SK-N-SH (cell line): ENCODE data around the gene ENOX1. TPM values are rescaled to one million over a fixed set of nuclear protein-coding genes. Genes with fewer than 3 reads are reported as not detected.

ENCODE experiments used
- CTCF ChIA-PET: fragments of 300-600, 350-600 bp; formaldehyde crosslinking; extraction: SDS; loops from one replicate; lab custom pipeline; 2021; lab: Yijun Ruan, JAX
- POLR2A ChIA-PET: fragments of 350-600 bp; sonication (Branson Sonifier 250); formaldehyde crosslinking; extraction: SDS; loops from one replicate; lab custom pipeline; 2020; ENCODE audit warnings: antibody characterized with exemption, inconsistent platforms; lab: Yijun Ruan, JAX
- DNase-seq: peaks from one replicate; pipeline ENCODE4 v3.0.0; 2012
- H2AFZ ChIP-seq: fragments of 200-600 bp; sonication (generic); 2 replicates; pipeline ENCODE4 v1.8.1; 2016; ENCODE audit warnings: antibody characterized with exemption, mild to moderate bottlenecking, low read depth
- H3F3A ChIP-seq: fragments of 200-600 bp; sonication (generic); replicated peaks from 2 replicates; pipeline ENCODE3; 2016; ENCODE audit warnings: antibody characterized with exemption, mild to moderate bottlenecking; ENCODE audit not compliant: insufficient read depth
- H3K27ac ChIP-seq, 2 experiments: fragments of 200-500 bp in 1 of 2; fragments of 200-600 bp in 1 of 2; sonication (Bioruptor generic) in 1 of 2; sonication (generic), shearing (Covaris generic) in 1 of 2; 2 replicates each; pipeline versions ENCODE4 v1.5.1 to v1.6.1; 2014 to 2016; ENCODE audit warnings: low read depth in 2 of 2, inconsistent platforms in 1 of 2, low read length in 1 of 2, mild to moderate bottlenecking in 1 of 2, mixed read lengths in 1 of 2
- H3K27me3 ChIP-seq: fragments of 200-600 bp; sonication (generic), shearing (Covaris generic); 2 replicates; pipeline ENCODE4 v1.6.1; 2016; ENCODE audit warnings: mixed run types; ENCODE audit not compliant: insufficient read depth
- H3K36me3 ChIP-seq, 2 experiments: fragments of 200-500 bp in 1 of 2; fragments of 200-600 bp in 1 of 2; sonication (Bioruptor generic) in 1 of 2; sonication (generic) in 1 of 2; replicated peaks in 1 of 2; 2 replicates each; pipeline versions ENCODE3 to v1.5.1; 2014 to 2016; ENCODE audit warnings: low read length in 1 of 2, mild to moderate bottlenecking in 1 of 2; ENCODE audit not compliant: insufficient read depth in 2 of 2, control insufficient read depth in 1 of 2
- H3K4me1 ChIP-seq, 2 experiments: fragments of 200-500 bp in 1 of 2; fragments of 200-600 bp in 1 of 2; sonication (Bioruptor generic) in 1 of 2; sonication (generic), shearing (Covaris generic) in 1 of 2; 2 replicates each; pipeline versions ENCODE4 v1.5.1 to v1.6.1; 2014 to 2016; ENCODE audit warnings: low read depth in 1 of 2, low read length in 1 of 2, mixed run types in 1 of 2; ENCODE audit not compliant: insufficient read depth in 2 of 2, control insufficient read depth in 1 of 2
- H3K4me2 ChIP-seq: fragments of 200-600 bp; sonication (generic), shearing (Covaris generic); 2 replicates; pipeline ENCODE4 v1.6.1; 2017; ENCODE audit warnings: mixed run types
- H3K4me3 ChIP-seq, 2 experiments: fragments of 200-500 bp in 1 of 2; fragments of 200-600 bp in 1 of 2; sonication (Bioruptor generic) in 1 of 2; sonication (generic), shearing (Covaris generic) in 1 of 2; 2 replicates each; pipeline versions ENCODE4 v1.5.1 to v1.8.1; 2014 to 2016; ENCODE audit warnings: low read depth in 2 of 2, inconsistent platforms in 1 of 2, low read length in 1 of 2, mild to moderate bottlenecking in 1 of 2, mixed read lengths in 1 of 2, moderate library complexity in 1 of 2
- H3K79me2 ChIP-seq: fragments of 200-600 bp; sonication (generic); 2 replicates; pipeline ENCODE4 v1.8.1; 2017; ENCODE audit warnings: mild to moderate bottlenecking; ENCODE audit not compliant: insufficient read depth
- H3K9ac ChIP-seq: fragments of 200-600 bp; sonication (generic); 2 replicates; pipeline ENCODE4 v1.6.1; 2017; ENCODE audit warnings: mixed run types
- H3K9me2 ChIP-seq: fragments of 200-600 bp; sonication (generic); 2 replicates; pipeline ENCODE4 v1.6.1; 2017; ENCODE audit warnings: mixed run types
- H3K9me3 ChIP-seq: fragments of 200-600 bp; sonication (generic); 2 replicates; pipeline ENCODE4 v1.6.1; 2017; ENCODE audit warnings: mixed run types, mild to moderate bottlenecking, moderate library complexity
- H4K20me1 ChIP-seq: fragments of 200-600 bp; sonication (generic); 2 replicates; pipeline ENCODE4 v1.6.1; 2017; ENCODE audit warnings: mild to moderate bottlenecking, mixed run types; ENCODE audit not compliant: insufficient read depth
- CHD2 ChIP-seq: fragments of 150-350 bp; IDR thresholded peaks from 2 replicates; pipeline ENCODE4 v1.6.1; 2018; ENCODE audit warnings: low read length; ENCODE audit not compliant: partially characterized antibody
- CTCF ChIP-seq: fragments of 200-600 bp; sonication (generic); IDR thresholded peaks from 2 replicates; pipeline ENCODE4 v1.6.1; 2017; ENCODE audit warnings: antibody characterized with exemption, mild to moderate bottlenecking, moderate library complexity
- ELF1 ChIP-seq: IDR thresholded peaks from 2 replicates; pipeline ENCODE4 v1.4.0; 2012
- EP300 ChIP-seq, 2 experiments: IDR thresholded peaks; 2 replicates each; pipeline versions ENCODE4 v1.4.0 to v1.6.1; 2012; ENCODE audit warnings: borderline replicate concordance in 1 of 2, low read depth in 1 of 2, low read length in 1 of 2
- EZH2phosphoT487 ChIP-seq: fragments of 200-600 bp; sonication (generic); IDR thresholded peaks from 2 replicates; pipeline ENCODE4 v1.6.1; 2017; ENCODE audit warnings: low read depth, mixed run types, mild to moderate bottlenecking, antibody characterized with exemption, moderate library complexity, borderline replicate concordance
- IRF3 ChIP-seq: fragments of 150-350 bp; IDR thresholded peaks from 2 replicates; pipeline ENCODE4 v1.6.1; 2016; ENCODE audit warnings: mild to moderate bottlenecking, low read depth, low read length
- JUND ChIP-seq: IDR thresholded peaks from 2 replicates; pipeline ENCODE4 v1.4.0; 2012
- MAX ChIP-seq: IDR thresholded peaks from 2 replicates; pipeline ENCODE4 v1.4.0; 2012; ENCODE audit warnings: low read depth
- MEF2A ChIP-seq: IDR thresholded peaks from 2 replicates; pipeline ENCODE4 v1.4.0; 2012; ENCODE audit warnings: low read depth, borderline replicate concordance
- NRF1 ChIP-seq: IDR thresholded peaks from 2 replicates; pipeline ENCODE4 v1.6.1; 2012; ENCODE audit warnings: low read depth, mild to moderate bottlenecking, low read length
- PBX3 ChIP-seq: IDR thresholded peaks from 2 replicates; pipeline ENCODE4; 2012
- POLR2AphosphoS5 ChIP-seq: IDR thresholded peaks from 2 replicates; pipeline ENCODE4 v1.6.1; 2012; ENCODE audit warnings: low read depth, low read length
- RAD21 ChIP-seq: IDR thresholded peaks from 2 replicates; pipeline ENCODE4 v1.6.1; 2012; ENCODE audit warnings: mild to moderate bottlenecking, low read length
- RCOR1 ChIP-seq: fragments of 150-350 bp; IDR thresholded peaks from 2 replicates; pipeline ENCODE4 v1.6.1; 2017; ENCODE audit warnings: antibody characterized with exemption, low read length
- REST ChIP-seq: IDR thresholded peaks from 2 replicates; pipeline ENCODE4 v1.6.1; 2012; ENCODE audit warnings: mild to moderate bottlenecking, low read depth, low read length, moderate library complexity
- SMC3 ChIP-seq: IDR thresholded peaks from 2 replicates; pipeline ENCODE4 v1.6.1; 2012; ENCODE audit warnings: low read depth, low read length, improper control_type of control experiment
- TAF1 ChIP-seq: IDR thresholded peaks from 2 replicates; pipeline ENCODE4 v1.6.1; 2012; ENCODE audit warnings: low read depth, mild to moderate bottlenecking, low read length, moderate library complexity, borderline replicate concordance
- USF2 ChIP-seq: fragments of 150-350 bp; IDR thresholded peaks from 2 replicates; pipeline ENCODE4 v1.6.1; 2017; ENCODE audit warnings: antibody characterized with exemption, low read length, low read depth, borderline replicate concordance
- YY1 ChIP-seq: IDR thresholded peaks from 2 replicates; pipeline ENCODE4 v1.4.0; 2012; ENCODE audit warnings: low read depth, mild to moderate bottlenecking
- WGBS: methylation state at CpG from one replicate; pipeline ENCODE4 v1.1.6; 2017; ENCODE audit warnings: low lambda C conversion rate; 5-methylcytosine and 5-hydroxymethylcytosine counted together
- polyA plus RNA-seq, 3 experiments: library from polyadenylated mRNA; depleted of rRNA; stranded (reverse); fragments of >200 nt; gene quantifications; 2 replicates each; pipeline ENCODE4 v1.2.3, GENCODE V29; 2012

ENOX1 gene
- polyA plus RNA-seq, 1 of the 3 experiments (the other 2 are of a cell fraction): 5.8 TPM

GRCh38 chr13:43760257-43760656 is 26.5 kb downstream of the ENOX1 start (continued):
- TF ChIP-seq REST: no peak
- no peak for TF ChIP-seq NRF1

- H3K27me3 ChIP-seq: no peaks in the 10 kb centered on the region
- 96% methylated on average over 1 of the region's 1 CpG for WGBS
- no peak overlapping the region for H3K4me3 ChIP-seq
- H3F3A ChIP-seq: no peaks in the 10 kb centered on the region
- no peak overlapping the region for H3K4me2 ChIP-seq
- H2AFZ ChIP-seq: no peak overlapping the region
- ChIA-PET CTCF (no interaction called here), POLR2A (no interaction called here)
- no peaks in the 10 kb centered on the region for H3K36me3 ChIP-seq
- H4K20me1 ChIP-seq: no peaks in the 10 kb centered on the region
- peaks cover 0 to 3% of the 10 kb centered on the region in 2 experiments; a peak in 2 of 4 replicates for H3K4me1 ChIP-seq
- no peaks in the 10 kb centered on the region for H3K9me3 ChIP-seq
- no peak for DNase-seq
- no peak overlapping the region for H3K9ac ChIP-seq
- H3K27ac ChIP-seq: no peak overlapping the region
- no peaks in the 10 kb centered on the region for H3K9me2 ChIP-seq
- H3K79me2 ChIP-seq: no peaks in the 10 kb centered on the region
- TF ChIP-seq RAD21 (no peak), REST (no peak), YY1 (no peak), JUND (no peak), EZH2phosphoT487 (no peak), MEF2A (no peak), ELF1 (no peak), EP300 (IDR thresholded peaks at IDR 0.05; ENCODE audit: borderline replicate concordance in 1 of 2, low read depth in 1 of 2, low read length in 1 of 2) (no peak), RCOR1 (no peak), PBX3 (no peak), CHD2 (no peak), IRF3 (no peak), TAF1 (no peak), SMC3 (no peak), USF2 (no peak), POLR2AphosphoS5 (no peak), CTCF (no peak), MAX (no peak)
Observed at GRCh38 chr13:43758834-43759233, 27.9 kb downstream of the ENOX1 start.
